GM21528 (cell line): Measurements from ENCODE around the gene TRAK1.

Source experiments
- ATAC-seq: cut with Tn5 transposase; IDR thresholded peaks from one replicate; pipeline ENCODE4 v1.9.1; 2021; ENCODE audit warnings: mild to moderate bottlenecking, moderate library complexity; ENCODE audit not compliant: unreplicated experiment, low FRiP score

The TRAK1 gene

DNA sequence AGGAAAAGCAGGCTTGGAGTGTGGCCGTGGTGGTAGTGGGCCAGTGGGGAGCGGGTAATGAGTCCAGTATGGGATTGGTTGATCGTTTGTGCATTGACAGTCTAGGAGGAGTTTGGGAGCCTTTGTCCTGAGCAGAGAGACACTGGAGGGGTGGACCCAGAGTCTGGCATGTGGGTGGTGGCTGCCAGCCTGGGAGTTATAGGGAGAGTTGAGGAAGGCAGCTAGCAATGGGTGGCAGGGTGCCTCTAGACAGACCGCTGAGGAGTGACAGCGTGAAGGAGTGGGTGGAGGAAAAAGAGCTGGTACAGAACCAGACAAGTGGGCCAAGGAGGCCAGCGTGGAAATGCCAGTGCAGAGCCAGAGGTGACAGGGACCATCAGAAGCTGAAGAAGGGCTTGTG is 176.7 kb downstream of the TRAK1 start:
- ATAC-seq: no peak

DNA sequence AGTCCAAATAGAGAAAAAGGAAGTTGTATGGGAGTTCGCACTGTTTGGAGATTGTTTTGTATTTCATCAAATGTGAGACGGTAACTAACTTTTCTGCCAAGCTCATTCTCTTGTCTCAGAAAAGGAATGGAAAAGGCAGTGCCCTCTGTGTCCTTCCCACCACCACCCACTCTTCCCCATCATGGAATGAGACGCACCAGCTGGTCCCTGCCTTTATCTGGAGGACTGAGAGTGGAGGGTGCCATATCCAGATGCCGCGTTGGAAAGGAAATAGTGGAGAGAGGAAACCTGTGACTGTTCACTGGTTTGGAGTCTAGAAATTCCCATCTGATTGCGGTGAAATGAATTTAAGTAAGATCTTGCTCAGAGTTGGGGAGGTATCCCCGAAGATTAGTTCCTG is 178.5 kb downstream of the TRAK1 start:
- ATAC-seq: no peak

DNA sequence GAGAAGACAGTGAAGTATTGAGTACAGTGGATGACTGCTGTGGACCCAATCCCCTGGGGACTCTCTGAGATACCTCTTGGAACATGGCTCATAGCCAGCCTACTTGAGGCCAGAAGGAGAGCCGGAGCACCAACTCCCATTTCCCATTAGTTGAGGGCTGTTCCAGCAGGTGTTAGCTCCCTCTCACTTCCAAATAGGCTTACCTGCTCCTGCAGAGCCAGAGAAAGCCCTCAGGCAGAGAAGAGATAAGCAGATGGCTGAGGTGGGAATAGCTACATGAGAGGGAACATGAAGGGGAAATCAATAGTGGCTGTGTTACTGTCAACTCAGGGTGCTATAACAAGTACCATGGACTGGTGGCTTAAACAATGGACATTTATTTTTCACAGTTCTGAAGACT is 179.4 kb downstream of the TRAK1 start:
- no peak for ATAC-seq

DNA sequence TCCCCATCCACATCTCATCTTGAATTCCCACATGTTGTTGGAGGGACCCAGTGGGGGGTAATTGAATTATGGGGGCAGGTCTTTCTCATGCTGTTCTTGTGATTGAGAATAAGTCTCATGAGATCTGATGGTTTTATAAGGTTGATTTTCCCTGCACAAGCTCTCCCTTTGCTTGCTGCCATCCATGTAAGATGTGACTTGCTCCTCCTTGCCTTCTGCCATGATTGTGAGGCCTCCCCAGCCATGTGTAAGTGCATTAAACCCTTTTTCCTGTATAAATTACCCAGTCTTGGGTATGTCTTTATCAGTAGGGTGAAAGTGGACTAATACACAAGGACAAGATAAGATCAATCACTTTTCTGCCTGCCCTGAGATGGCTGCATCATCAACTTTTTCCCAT is 180.6 kb downstream of the TRAK1 start:
- no peak for ATAC-seq

DNA sequence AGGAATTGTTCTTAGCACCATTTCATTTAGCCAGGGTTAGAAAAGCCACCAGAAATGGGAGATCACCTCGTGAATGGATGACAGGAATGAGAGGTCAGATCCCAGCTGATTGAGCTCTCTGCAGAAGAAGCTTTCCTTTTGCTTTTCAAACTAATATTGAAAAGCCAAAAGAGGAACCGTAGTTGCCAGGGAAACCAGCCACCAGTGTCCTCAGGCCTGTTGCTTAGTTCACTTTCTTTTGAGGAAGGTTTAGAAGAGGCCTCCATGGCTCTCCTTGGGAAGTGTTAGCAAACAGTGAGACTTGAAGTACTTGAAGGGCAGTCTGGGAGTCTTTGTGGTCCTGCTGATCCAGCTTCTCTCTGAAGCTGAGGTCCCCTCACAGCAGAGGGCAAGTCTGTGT is 182.2 kb downstream of the TRAK1 start:
- ATAC-seq: no peak

DNA sequence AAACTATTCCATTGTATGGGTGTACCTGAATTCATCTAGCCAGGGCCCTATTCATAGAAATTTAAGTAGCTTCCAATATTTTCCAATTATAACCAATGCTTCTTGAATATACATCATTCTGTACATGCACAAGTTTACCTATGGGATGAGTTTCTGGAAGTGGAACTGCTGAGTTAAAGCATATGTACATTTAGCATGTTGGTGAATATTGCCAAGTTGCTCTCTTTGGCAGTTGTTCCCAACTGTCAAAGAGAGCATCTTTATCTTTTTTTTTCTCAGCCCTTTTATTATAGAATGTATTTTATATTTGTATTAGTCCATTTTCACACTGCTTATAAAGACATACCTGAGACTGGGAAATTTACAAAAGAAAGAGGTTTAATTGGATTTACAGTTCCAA is 183.1 kb downstream of the TRAK1 start:
- ATAC-seq: no peak

DNA sequence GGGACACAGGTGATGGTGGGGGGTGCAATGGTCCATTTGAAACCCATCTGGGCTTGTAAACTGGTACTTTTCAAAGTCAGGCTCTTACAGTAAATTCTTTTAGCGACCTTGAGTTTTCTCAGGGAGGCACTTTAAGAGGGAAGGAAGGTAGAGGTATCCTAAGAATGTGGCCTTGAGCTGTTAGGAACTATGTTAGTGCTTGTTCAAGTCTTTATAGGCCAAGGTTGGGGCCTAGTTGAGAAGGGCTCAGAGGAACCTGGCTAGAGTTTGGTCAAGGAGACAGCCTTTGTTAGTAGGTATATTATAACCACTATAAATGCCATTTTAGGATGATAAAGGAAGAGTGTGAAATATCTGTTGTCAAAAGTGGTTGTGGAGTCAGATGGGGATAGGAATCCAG is 184.1 kb downstream of the TRAK1 start:
- no peak for ATAC-seq
